Type B pancreatic cell (in vitro differentiated cells): ENCODE results near the gene ARHGAP42. TPM values are rescaled to one million over a fixed set of nuclear protein-coding genes. Genes with fewer than 3 reads are reported as not detected.

Source experiments
- DNase-seq: peaks from one replicate; pipeline ENCODE4 v3.0.0; 2021; ENCODE audit warnings: mixed read lengths; ENCODE audit not compliant: unreplicated experiment; ENCODE audit errors: extremely low spot score
- H3K27ac Mint-ChIP-seq: 2 replicates; pipeline ENCODE4 v1.8.0; 2021; ENCODE audit warnings: mild to moderate bottlenecking, mixed read lengths
- H3K27me3 Mint-ChIP-seq: 2 replicates; pipeline ENCODE4 v1.8.0; 2021; ENCODE audit warnings: mixed read lengths
- H3K36me3 Mint-ChIP-seq: 2 replicates; pipeline ENCODE4 v1.8.0; 2021; ENCODE audit warnings: mixed read lengths
- H3K4me1 Mint-ChIP-seq: one replicate; pipeline ENCODE4 v1.8.0; 2021; ENCODE audit warnings: mixed read lengths; ENCODE audit not compliant: unreplicated experiment
- H3K4me3 Mint-ChIP-seq: 2 replicates; pipeline ENCODE4 v1.8.0; 2021; ENCODE audit warnings: mild to moderate bottlenecking, mixed read lengths
- H3K9me3 Mint-ChIP-seq: 2 replicates; pipeline ENCODE4 v1.8.0; 2021; ENCODE audit warnings: mixed read lengths
- total RNA-seq: library from RNA; stranded (reverse); gene quantifications from 2 replicates; pipeline ENCODE4 v1.2.1, GENCODE V29; 2021; ENCODE audit warnings: low replicate concordance
- TF ChIP-seq, protein P1 (sequence below): fragments of 200-600 bp; sonication (generic); conservative IDR thresholded peaks from 2 replicates; pipeline ENCODE4 v1.5.0; 2021; ENCODE audit warnings: antibody characterized with exemption, mild to moderate bottlenecking

ARHGAP42 gene
- total RNA-seq, 1 donor from 2014 or later: 22.6 TPM

DNA sequence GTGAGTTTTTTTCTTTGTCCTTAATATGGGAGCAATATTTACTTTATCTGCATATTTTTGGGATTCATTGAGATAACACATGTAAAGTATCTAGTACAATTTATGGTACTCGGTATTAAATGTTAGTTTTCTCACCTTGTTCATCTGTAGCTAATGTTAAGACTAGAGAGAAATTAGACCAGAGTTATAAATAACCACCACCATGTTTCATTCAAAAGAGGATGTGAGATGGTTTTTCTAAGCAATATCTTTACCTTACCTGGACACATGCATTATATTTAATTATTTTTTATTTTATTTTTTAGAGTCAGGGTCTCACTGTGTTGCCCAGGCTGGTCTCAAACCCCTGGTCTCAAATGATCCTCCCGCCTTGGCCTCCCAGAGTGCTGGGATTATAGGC lies 18.4 kb downstream of the ARHGAP42 start:
- no peaks in the 10 kb centered on the region for H3K9me3 Mint-ChIP-seq
- DNase-seq: no peak
- H3K4me3 Mint-ChIP-seq: no peak overlapping the region
- peaks cover 13% of the 10 kb centered on the region for H3K36me3 Mint-ChIP-seq
- no peak overlapping the region for H3K27ac Mint-ChIP-seq
- H3K4me1 Mint-ChIP-seq: peaks cover 10% of the 10 kb centered on the region
- TF ChIP-seq, protein P1, sequence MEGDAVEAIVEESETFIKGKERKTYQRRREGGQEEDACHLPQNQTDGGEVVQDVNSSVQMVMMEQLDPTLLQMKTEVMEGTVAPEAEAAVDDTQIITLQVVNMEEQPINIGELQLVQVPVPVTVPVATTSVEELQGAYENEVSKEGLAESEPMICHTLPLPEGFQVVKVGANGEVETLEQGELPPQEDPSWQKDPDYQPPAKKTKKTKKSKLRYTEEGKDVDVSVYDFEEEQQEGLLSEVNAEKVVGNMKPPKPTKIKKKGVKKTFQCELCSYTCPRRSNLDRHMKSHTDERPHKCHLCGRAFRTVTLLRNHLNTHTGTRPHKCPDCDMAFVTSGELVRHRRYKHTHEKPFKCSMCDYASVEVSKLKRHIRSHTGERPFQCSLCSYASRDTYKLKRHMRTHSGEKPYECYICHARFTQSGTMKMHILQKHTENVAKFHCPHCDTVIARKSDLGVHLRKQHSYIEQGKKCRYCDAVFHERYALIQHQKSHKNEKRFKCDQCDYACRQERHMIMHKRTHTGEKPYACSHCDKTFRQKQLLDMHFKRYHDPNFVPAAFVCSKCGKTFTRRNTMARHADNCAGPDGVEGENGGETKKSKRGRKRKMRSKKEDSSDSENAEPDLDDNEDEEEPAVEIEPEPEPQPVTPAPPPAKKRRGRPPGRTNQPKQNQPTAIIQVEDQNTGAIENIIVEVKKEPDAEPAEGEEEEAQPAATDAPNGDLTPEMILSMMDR: no peak
- H3K27me3 Mint-ChIP-seq: no peaks in the 10 kb centered on the region

DNA sequence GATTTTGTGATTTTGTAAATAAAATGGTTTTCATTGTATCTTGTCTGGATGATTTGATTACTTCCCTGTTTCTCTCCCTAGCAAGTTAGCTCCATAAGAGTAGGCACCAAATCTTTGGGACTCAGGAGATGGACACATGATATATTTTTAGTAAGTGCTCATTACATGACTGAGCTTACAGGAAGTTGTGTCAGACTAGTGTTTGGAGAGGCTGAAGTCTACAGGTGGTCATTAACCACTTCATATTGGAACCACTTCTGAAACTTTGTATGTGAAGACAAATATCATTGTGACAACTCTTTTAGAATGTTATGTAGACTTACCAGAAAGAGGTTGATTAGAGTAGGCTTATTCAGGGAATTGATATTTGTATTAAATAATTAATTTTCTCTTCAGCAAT lies 19.1 kb downstream of the ARHGAP42 start:
- Mint-ChIP-seq H3K27ac (no peak overlapping the region), H3K27me3 (no peaks in the 10 kb centered on the region), H3K36me3 (peaks cover 14% of the 10 kb centered on the region), H3K4me1 (peaks cover 16% of the 10 kb centered on the region), H3K9me3 (no peaks in the 10 kb centered on the region), H3K4me3 (no peak overlapping the region)
- DNase-seq: no peak
- TF ChIP-seq, protein P1: no peak

DNA sequence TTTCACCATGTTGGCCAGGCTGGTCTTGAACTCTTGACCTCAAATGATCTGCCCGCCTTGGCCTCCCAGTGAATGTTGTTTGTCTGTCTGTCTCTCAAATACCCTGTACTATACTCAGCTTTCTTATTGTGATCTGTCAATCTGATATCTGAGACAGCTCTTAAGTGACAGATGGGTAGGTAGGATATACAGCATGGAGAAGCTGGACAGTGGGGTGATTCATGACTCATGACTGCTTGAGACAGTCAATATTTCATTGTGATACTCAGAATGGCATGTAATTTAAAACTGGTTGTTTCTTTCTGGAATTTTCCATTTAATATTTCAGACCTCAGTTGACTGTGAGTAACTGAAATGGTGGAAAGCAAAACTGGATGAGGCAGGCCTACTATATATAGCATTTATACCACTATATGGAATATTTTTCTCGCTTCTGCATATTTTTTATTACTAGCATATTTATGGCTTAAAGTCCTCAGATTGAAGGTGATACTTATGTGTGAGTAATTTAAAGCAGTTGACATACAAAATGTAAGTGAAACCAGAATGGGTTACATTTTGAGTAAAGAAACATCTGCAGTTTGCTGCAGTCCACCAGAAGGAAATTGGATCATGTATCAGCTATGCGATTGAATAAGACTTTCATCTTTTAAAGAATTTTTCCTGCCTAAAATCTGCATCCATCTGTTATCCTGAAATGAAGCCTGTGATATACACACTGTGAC lies 22.3 kb downstream of the ARHGAP42 start:
- peaks cover 17% of the 10 kb centered on the region for H3K4me1 Mint-ChIP-seq
- H3K27ac Mint-ChIP-seq: no peak overlapping the region
- DNase-seq: no peak
- no peaks in the 10 kb centered on the region for H3K27me3 Mint-ChIP-seq
- H3K9me3 Mint-ChIP-seq: no peaks in the 10 kb centered on the region
- peaks cover 12% of the 10 kb centered on the region for H3K36me3 Mint-ChIP-seq
- no peak overlapping the region for H3K4me3 Mint-ChIP-seq
- TF ChIP-seq, protein P1: no peak

DNA sequence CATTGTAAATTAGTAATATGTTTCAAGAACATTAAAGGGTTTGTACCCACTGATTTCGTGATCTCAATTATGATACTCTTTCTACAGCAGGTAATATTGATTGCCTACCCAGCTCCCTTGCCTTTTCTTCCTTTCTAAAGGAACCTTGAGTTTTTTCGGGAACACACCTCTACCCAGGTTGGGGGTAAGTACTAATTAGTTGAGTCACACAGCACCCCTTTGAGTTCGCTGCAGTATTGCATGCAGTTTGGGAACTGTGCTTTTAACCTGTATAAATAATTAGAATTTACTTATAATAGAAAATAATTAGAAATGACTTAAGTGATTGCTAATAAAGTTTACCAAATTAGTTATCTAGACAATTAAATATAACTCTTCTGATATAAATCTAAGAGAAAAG lies 24.9 kb downstream of the ARHGAP42 start:
- no peak overlapping the region for H3K27ac Mint-ChIP-seq
- H3K27me3 Mint-ChIP-seq: no peaks in the 10 kb centered on the region
- H3K4me1 Mint-ChIP-seq: peaks cover 23% of the 10 kb centered on the region
- H3K9me3 Mint-ChIP-seq: peaks cover 4% of the 10 kb centered on the region
- no peak for DNase-seq
- H3K36me3 Mint-ChIP-seq: peaks cover 12% of the 10 kb centered on the region
- TF ChIP-seq, protein P1: no peak
- no peak overlapping the region for H3K4me3 Mint-ChIP-seq

DNA sequence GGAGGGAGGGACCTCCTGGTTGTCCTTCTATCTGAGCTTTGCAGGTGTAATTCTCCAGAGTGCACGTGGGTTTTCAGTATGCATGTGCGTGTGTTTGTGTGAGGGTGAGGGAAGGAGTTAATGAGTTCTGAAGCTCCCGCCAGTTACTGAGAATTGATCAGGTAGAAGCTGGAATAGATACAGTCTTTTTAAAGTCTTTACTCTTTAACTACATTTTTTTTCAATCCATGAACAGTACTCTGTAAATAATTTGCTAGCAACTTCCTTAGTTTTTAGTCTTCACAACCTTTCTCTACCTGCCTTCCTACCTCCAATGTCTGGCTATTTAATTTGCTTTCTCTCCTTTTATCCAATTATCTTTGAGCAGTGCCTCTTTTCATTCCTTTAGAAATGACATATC lies 25.5 kb downstream of the ARHGAP42 start:
- H3K36me3 Mint-ChIP-seq: peaks cover 12% of the 10 kb centered on the region
- H3K9me3 Mint-ChIP-seq: peaks cover 4% of the 10 kb centered on the region
- H3K27me3 Mint-ChIP-seq: no peaks in the 10 kb centered on the region
- peaks cover 23% of the 10 kb centered on the region for H3K4me1 Mint-ChIP-seq
- no peak overlapping the region for H3K4me3 Mint-ChIP-seq
- TF ChIP-seq, protein P1: no peak
- DNase-seq: no peak
- H3K27ac Mint-ChIP-seq: no peak overlapping the region
